ENCODE results near the gene RTKN2. TPM values are rescaled to one million over a fixed set of nuclear protein-coding genes. Genes with fewer than 3 reads are reported as not detected.

RTKN2 gene
- total and polyA plus RNA-seq, 9 donors, result 0.05 to 0.52 (median 0.20) TPM

- Histone ChIP-seq H3K9me3 (no peaks in the 10 kb centered on the region), H3K4me1 (ENCODE audit: insufficient read depth) (peaks cover 2% of the 10 kb centered on the region), H3K27me3 (no peaks in the 10 kb centered on the region), H3K27ac (no peak overlapping the region), H3K4me3 (no peak overlapping the region), H3K36me3 (no peaks in the 10 kb centered on the region)
- 68 to 73% (median 72%) methylated on average over 4 of the region's 4 CpGs for WGBS, 3 donors
- intact Hi-C loops (cut with DNase I), result no loop called here
- TF ChIP-seq POLR2A (IDR thresholded peaks at IDR 0.05) (no peak), EP300 (IDR thresholded peaks at IDR 0.05) (no peak), CTCF (IDR thresholded peaks at IDR 0.05) (no peak)
- no peak for DNase-seq
Observed at GRCh38 chr10:62230344-62231121, 38.1 kb downstream of the RTKN2 start.

GRCh38 chr10:62225362-62225761 is 43.3 kb downstream of the RTKN2 start:
- Histone ChIP-seq H3K27ac (no peak overlapping the region), H3K36me3 (no peaks in the 10 kb centered on the region), H3K4me1 (ENCODE audit: insufficient read depth) (no peaks in the 10 kb centered on the region), H3K4me3 (no peak overlapping the region), H3K27me3 (no peaks in the 10 kb centered on the region), H3K9me3 (no peaks in the 10 kb centered on the region)
- TF ChIP-seq POLR2A (IDR thresholded peaks at IDR 0.05) (no peak), CTCF (IDR thresholded peaks at IDR 0.05) (no peak), EP300 (IDR thresholded peaks at IDR 0.05) (no peak)
- intact Hi-C loops (cut with DNase I), result no loop called here
- 93 to 98% (median 96%) methylated on average over 3 of the region's 3 CpGs for WGBS, 3 donors
- no peak for DNase-seq

GRCh38 chr10:62224606-62225005 is 44.0 kb downstream of the RTKN2 start:
- no peaks in the 10 kb centered on the region for H3K4me1 ChIP-seq (ENCODE audit: insufficient read depth)
- no peaks in the 10 kb centered on the region for H3K36me3 ChIP-seq
- TF ChIP-seq EP300 (IDR thresholded peaks at IDR 0.05) (no peak), POLR2A (IDR thresholded peaks at IDR 0.05) (no peak), CTCF (IDR thresholded peaks at IDR 0.05) (no peak)
- H3K27me3 ChIP-seq, result no peaks in the 10 kb centered on the region
- intact Hi-C loops (cut with DNase I), result no loop called here
- WGBS, 3 donors, result 38 to 60% (median 58%) methylated on average over 1 of the region's 1 CpG
- no peaks in the 10 kb centered on the region for H3K9me3 ChIP-seq
- H3K4me3 ChIP-seq, result no peak overlapping the region
- DNase-seq, result no peak
- H3K27ac ChIP-seq, result no peak overlapping the region

- DNase-seq, result no peak
- H3K27me3 ChIP-seq, result no peaks in the 10 kb centered on the region
- TF ChIP-seq EP300 (IDR thresholded peaks at IDR 0.05) (no peak), CTCF (IDR thresholded peaks at IDR 0.05) (no peak), POLR2A (IDR thresholded peaks at IDR 0.05) (no peak)
- no peak overlapping the region for H3K4me3 ChIP-seq
- no peak overlapping the region for H3K27ac ChIP-seq
- no peaks in the 10 kb centered on the region for H3K36me3 ChIP-seq
- 65 to 97% (median 65%) methylated on average over 6 of the region's 6 CpGs for WGBS, 3 donors
- intact Hi-C loops (cut with DNase I), result no loop called here
- H3K4me1 ChIP-seq (ENCODE audit: insufficient read depth), result no peaks in the 10 kb centered on the region
- H3K9me3 ChIP-seq, result no peaks in the 10 kb centered on the region
Observed at GRCh38 chr10:62217683-62218082, 51.0 kb downstream of the RTKN2 start.
